Measurements from ENCODE around the gene WNT9A. TPM values are rescaled to one million over a fixed set of nuclear protein-coding genes. Genes with fewer than 3 reads are reported as not detected.

Gene WNT9A
- polyA plus RNA-seq, 3 donors, result not detected

GRCh38 chr1:227886503-227886961 lies 61.2 kb downstream of the WNT9A start:
- no peak for DNase-seq
- Mint-ChIP-seq H3K4me1 (peaks cover 12% of the 10 kb centered on the region), H3K4me3 (peak overlapping the region; percentile 72 to 75), H3K36me3 (no peaks in the 10 kb centered on the region), H3K9me3 (peaks cover 0 to 1% (median 0%) of the 10 kb centered on the region in 7 donors), H3K27ac (no peak overlapping the region), H3K27me3 (ENCODE audit: low read depth in 3 of 3) (peaks cover 2 to 4% (median 3%) of the 10 kb centered on the region in 3 donors)
- Histone ChIP-seq H2AFZ (ENCODE audit: insufficient read depth, low read depth, low read length, poor library complexity, severe bottlenecking) (peak overlapping the region; percentile 99), H3K4me3 (replicated peaks in 1 of 3; ENCODE audit: low read depth in 2 of 3, low read length in 3 of 3) (peak overlapping the region; percentile 55 to 81 (median 71)), H3K4me2 (replicated peaks; ENCODE audit: extremely low read depth, low read length, poor library complexity, severe bottlenecking) (peak overlapping the region; percentile 93), H3K9ac (ENCODE audit: insufficient read depth, low read length, poor library complexity, severe bottlenecking) (peak overlapping the region; percentile 77), H4K20me1 (ENCODE audit: insufficient read depth, low read length) (no peaks in the 10 kb centered on the region), H3K27me3 (ENCODE audit: control insufficient read depth in 2 of 2, insufficient read depth in 2 of 2, low read length in 2 of 2) (peaks cover 0 to 4% of the 10 kb centered on the region in 2 donors), H3K36me3 (replicated peaks in 1 of 2; ENCODE audit: control insufficient read depth in 1 of 2, insufficient read depth in 2 of 2, low read length in 2 of 2) (no peaks in the 10 kb centered on the region), H3K9me3 (replicated peaks in 1 of 2; ENCODE audit: control insufficient read depth in 1 of 2, insufficient read depth in 1 of 2, low read length in 2 of 2) (no peaks in the 10 kb centered on the region), H3K27ac (ENCODE audit: low read depth in 1 of 2, low read length in 2 of 2) (peak overlapping the region in 1 of 2 donors; percentile 64), H3K4me1 (ENCODE audit: control insufficient read depth in 1 of 2, insufficient read depth in 2 of 2, low read length in 2 of 2) (peaks cover 5 to 23% of the 10 kb centered on the region in 2 donors), H3K79me2 (ENCODE audit: insufficient read depth, low read length) (no peaks in the 10 kb centered on the region)
- 78% methylated on average over 3 of the region's 18 CpGs for WGBS (ENCODE audit: insufficient coverage)
- intact Hi-C loops (cut with micrococcal nuclease), result no loop called here
- TF ChIP-seq CTCF (IDR thresholded peaks at IDR 0.05), result no peak

- no peaks in the 10 kb centered on the region for H3K9me3 ChIP-seq (replicated peaks in 1 of 2; ENCODE audit: control insufficient read depth in 1 of 2, insufficient read depth in 1 of 2, low read length in 2 of 2)
- H3K27ac ChIP-seq (ENCODE audit: low read depth in 1 of 2, low read length in 2 of 2), result no peak overlapping the region
- Mint-ChIP-seq H3K27ac (peak overlapping the region in 1 of 7 donors; percentile 54), H3K4me1 (peaks cover 12% of the 10 kb centered on the region), H3K27me3 (ENCODE audit: low read depth in 3 of 3) (peaks cover 2 to 4% (median 4%) of the 10 kb centered on the region in 3 donors), H3K36me3 (no peaks in the 10 kb centered on the region), H3K4me3 (peak overlapping the region; percentile 53 to 62), H3K9me3 (peaks cover 0 to 1% (median 0%) of the 10 kb centered on the region in 7 donors)
- H4K20me1 ChIP-seq (ENCODE audit: insufficient read depth, low read length), result no peaks in the 10 kb centered on the region
- H3K9ac ChIP-seq (ENCODE audit: insufficient read depth, low read length, poor library complexity, severe bottlenecking), result no peak overlapping the region
- peak overlapping the region; percentile 67 for H2AFZ ChIP-seq (ENCODE audit: insufficient read depth, low read depth, low read length, poor library complexity, severe bottlenecking)
- TF ChIP-seq CTCF (IDR thresholded peaks at IDR 0.05), result no peak
- H3K4me3 ChIP-seq (replicated peaks in 1 of 3; ENCODE audit: low read depth in 2 of 3, low read length in 3 of 3), result no peak overlapping the region
- peaks cover 5 to 23% of the 10 kb centered on the region in 2 donors for H3K4me1 ChIP-seq (ENCODE audit: control insufficient read depth in 1 of 2, insufficient read depth in 2 of 2, low read length in 2 of 2)
- 46% methylated on average over 10 of the region's 14 CpGs for WGBS (ENCODE audit: insufficient coverage)
- no peaks in the 10 kb centered on the region for H3K79me2 ChIP-seq (ENCODE audit: insufficient read depth, low read length)
- DNase-seq, result peak in 2 of 3 donors; percentile 0 to 4
- intact Hi-C loops (cut with micrococcal nuclease), result no loop called here
- H3K4me2 ChIP-seq (replicated peaks; ENCODE audit: extremely low read depth, low read length, poor library complexity, severe bottlenecking), result peak overlapping the region; percentile 93
- peaks cover 0 to 4% of the 10 kb centered on the region in 2 donors for H3K27me3 ChIP-seq (ENCODE audit: control insufficient read depth in 2 of 2, insufficient read depth in 2 of 2, low read length in 2 of 2)
- no peaks in the 10 kb centered on the region for H3K36me3 ChIP-seq (replicated peaks in 1 of 2; ENCODE audit: control insufficient read depth in 1 of 2, insufficient read depth in 2 of 2, low read length in 2 of 2)
These were observed 61.9 kb downstream of the WNT9A start for GRCh38 chr1:227885648-227886502.

Data from CD14-positive monocyte (primary cell).